ENCODE measurements around the gene MATK. TPM values are rescaled to one million over a fixed set of nuclear protein-coding genes. Genes with fewer than 3 reads are reported as not detected.
"Not testable (repeated sequence)": the region's sequence is repeated elsewhere in the genome, so short reads cannot be mapped to it uniquely, and the experiment has no call there.

Gene MATK
- total and polyA plus RNA-seq, 10 of the 15 experiments (the other 5 are each of a cell fraction or from before 2014, with no cell fraction given) = 0.24 to 2.2 (median 1.1) TPM; not detected in 2

- H3K27ac ChIP-seq (ENCODE audit: control insufficient read depth, insufficient read depth) = peak overlapping the region; percentile 10; the same call in 1 of the 2 replicates
- ChIA-PET CTCF (no interaction called here), RAD21 (ENCODE audit: unreplicated experiment) (no interaction called here), POLR2A (interaction anchor here (0.6 kb wide), 1 partner anchor 858 kb away, joined by 8 read pairs; no protein-coding TSS in a partner anchor), SMC1A (ENCODE audit: uncharacterized antibody, unreplicated experiment) (no interaction called here)
- no peak for FAIRE-seq
- H3K4me1 ChIP-seq (ENCODE audit: control insufficient read depth, insufficient read depth, low read length) = peaks cover 4% of the 10 kb centered on the region; the same call in 1 of the 2 replicates
- H3K27me3 ChIP-seq (replicated peaks in 1 of 2; ENCODE audit: control insufficient read depth in 2 of 2, insufficient read depth in 2 of 2, low read length in 1 of 2) = no peaks in the 10 kb centered on the region
- no peak overlapping the region for H3K9ac ChIP-seq (ENCODE audit: control insufficient read depth, insufficient read depth, low read length)
- no peak for ATAC-seq
- no peak for DNase-seq (ENCODE audit: low read depth, low spot score)
- intact Hi-C loops (cut with micrococcal nuclease; ENCODE audit: unreplicated experiment) = no loop called here
- peaks cover 7% of the 10 kb centered on the region for H3K79me2 ChIP-seq (ENCODE audit: control insufficient read depth, insufficient read depth, low read length)
- H3K36me3 ChIP-seq (ENCODE audit: control insufficient read depth in 2 of 2, insufficient read depth in 2 of 2, low read length in 1 of 2) = peaks cover 0 to 18% of the 10 kb centered on the region in 2 experiments; a peak in 2 of 4 replicates
- no peak overlapping the region for H2AFZ ChIP-seq (ENCODE audit: control insufficient read depth, low read depth, low read length)
- no peak overlapping the region for H3K4me2 ChIP-seq (ENCODE audit: control insufficient read depth, insufficient read depth)
- no peak overlapping the region for H3K4me3 ChIP-seq
- no peaks in the 10 kb centered on the region for H4K20me1 ChIP-seq (ENCODE audit: control insufficient read depth, insufficient read depth)
- WGBS (ENCODE audit: insufficient coverage, insufficient replicate concordance, low lambda C conversion rate, missing lambda C conversion rate) = 37% methylated on average over 7 of the region's 7 CpGs
- no TSS peak for BruUV-seq (replicated peaks)
- TF ChIP-seq RELA (IDR thresholded peaks at IDR 0.05; ENCODE audit: borderline replicate concordance, partially characterized antibody) = no peak
- no peak for TF ChIP-seq ZNF384 (IDR thresholded peaks at IDR 0.05; ENCODE audit: borderline replicate concordance, low read depth, low read length)
- TF ChIP-seq CHD1 (IDR thresholded peaks at IDR 0.05; ENCODE audit: low read depth, low read length) = no peak
- no peak for TF ChIP-seq CREB1 (IDR thresholded peaks at IDR 0.05; ENCODE audit: low read depth)
- no peak for TF ChIP-seq FOXM1 (IDR thresholded peaks at IDR 0.05; ENCODE audit: low read depth, low read length)
- no peak for TF ChIP-seq HDGF (IDR thresholded peaks at IDR 0.05)
- TF ChIP-seq IKZF1 (conservative IDR thresholded peaks at IDR 0.05) = no peak
- TF ChIP-seq NR2C1 (IDR thresholded peaks at IDR 0.05) = no peak
- no peak for TF ChIP-seq ZNF274 (IDR thresholded peaks at IDR 0.05; ENCODE audit: insufficient read depth, insufficient read length)
- no peaks in the 10 kb centered on the region for H3K9me3 ChIP-seq (replicated peaks; ENCODE audit: control insufficient read depth, insufficient read depth, low read length)
- in situ Hi-C loops (cut with MboI) = no loop called here
Observed at GRCh38 chr19:3766520-3766919, 19.7 kb downstream of the MATK start.

GRCh38 chr19:3765757-3766156 lies 20.4 kb downstream of the MATK start:
- intact Hi-C loops (cut with micrococcal nuclease; ENCODE audit: unreplicated experiment) = not testable (repeated sequence)

More at GRCh38 chr19:3765757-3766156, 20.4 kb downstream of the MATK start:
- CTCF ChIA-PET; RAD21 ChIA-PET (ENCODE audit: unreplicated experiment); FAIRE-seq; H4K20me1 ChIP-seq (ENCODE audit: control insufficient read depth, insufficient read depth); in situ Hi-C loops (cut with MboI); H3K27ac ChIP-seq (ENCODE audit: control insufficient read depth, insufficient read depth); H3K4me3 ChIP-seq; H3K27me3 ChIP-seq (replicated peaks in 1 of 2; ENCODE audit: control insufficient read depth in 2 of 2, insufficient read depth in 2 of 2, low read length in 1 of 2); H3K9me3 ChIP-seq (replicated peaks; ENCODE audit: control insufficient read depth, insufficient read depth, low read length); H3K4me2 ChIP-seq (ENCODE audit: control insufficient read depth, insufficient read depth); DNase-seq (ENCODE audit: low read depth, low spot score); H3K4me1 ChIP-seq (ENCODE audit: control insufficient read depth, insufficient read depth, low read length); SMC1A ChIA-PET (ENCODE audit: uncharacterized antibody, unreplicated experiment); H3K9ac ChIP-seq (ENCODE audit: control insufficient read depth, insufficient read depth, low read length); H2AFZ ChIP-seq (ENCODE audit: control insufficient read depth, low read depth, low read length); ATAC-seq; BruUV-seq (replicated peaks): not testable (repeated sequence)
- Histone ChIP-seq H3K79me2 (ENCODE audit: control insufficient read depth, insufficient read depth, low read length) (peaks cover 15% of the 10 kb centered on the region), H3K36me3 (ENCODE audit: control insufficient read depth in 2 of 2, insufficient read depth in 2 of 2, low read length in 1 of 2) (peaks cover 0 to 18% of the 10 kb centered on the region in 2 experiments; a peak in 2 of 4 replicates)
- WGBS (ENCODE audit: insufficient coverage, insufficient replicate concordance, low lambda C conversion rate, missing lambda C conversion rate) = 98% methylated on average over 5 of the region's 5 CpGs
- POLR2A ChIA-PET = interaction anchor here (0.6 kb wide), 1 partner anchor 859 kb away, joined by 8 read pairs; no protein-coding TSS in a partner anchor

Data from GM12878 (cell line).